HEK293T (cell line): Measurements from ENCODE around the gene THAP4.

ENCODE experiments used
- ARNT ChIP-seq: fragments of 450-650 bp; IDR thresholded peaks from 2 replicates; pipeline ENCODE4 v1.6.1; 2017; ENCODE audit warnings: mild to moderate bottlenecking
- BHLHE40 ChIP-seq: fragments of 450-650 bp; IDR thresholded peaks from 2 replicates; pipeline ENCODE4 v1.6.1; 2016; ENCODE audit warnings: mild to moderate bottlenecking, moderate library complexity, borderline replicate concordance
- CTBP1 ChIP-seq: fragments of 450-650 bp; IDR thresholded peaks from 2 replicates; pipeline ENCODE4 v1.6.1; 2016; ENCODE audit warnings: borderline replicate concordance
- ELF4 ChIP-seq: fragments of 450-650 bp; IDR thresholded peaks from 2 replicates; pipeline ENCODE4 v1.6.1; 2017; ENCODE audit warnings: antibody characterized with exemption
- FOXA1 ChIP-seq: fragments of 450-650 bp; IDR thresholded peaks from 2 replicates; pipeline ENCODE4 v1.6.1; 2016; ENCODE audit warnings: mild to moderate bottlenecking
- FOXK2 ChIP-seq: fragments of 450-650 bp; IDR thresholded peaks from 2 replicates; pipeline ENCODE4 v1.6.1; 2016; ENCODE audit warnings: mild to moderate bottlenecking
- FOXM1 ChIP-seq: fragments of 450-650 bp; IDR thresholded peaks from 2 replicates; pipeline ENCODE4 v1.6.1; 2017; ENCODE audit warnings: mild to moderate bottlenecking, borderline replicate concordance
- L3MBTL2 ChIP-seq: fragments of 450-650 bp; conservative IDR thresholded peaks from 2 replicates; pipeline ENCODE4 v1.6.1; 2016; ENCODE audit warnings: mild to moderate bottlenecking
- SP1 ChIP-seq: fragments of 450-650 bp; IDR thresholded peaks from 2 replicates; pipeline ENCODE4 v1.6.1; 2017
- TARDBP ChIP-seq: fragments of 450-650 bp; IDR thresholded peaks from 2 replicates; pipeline ENCODE4 v1.6.1; 2016
- ZNF384 ChIP-seq: fragments of 450-650 bp; IDR thresholded peaks from 2 replicates; pipeline ENCODE4 v1.6.1; 2016

- TF ChIP-seq FOXK2 (no peak), ZNF384 (no peak), CTBP1 (no peak), FOXM1 (no peak), ARNT (no peak), FOXA1 (no peak), SP1 (no peak), ELF4 (no peak), L3MBTL2 (no peak), BHLHE40 (no peak), TARDBP (no peak)
Measured at GRCh38 chr2:241673189-241673663, 36.3 kb upstream of the THAP4 start.
